ENCODE measurements around the gene BSCL2.

GRCh38 chr11:62752177-62752785 is 45.1 kb upstream of the BSCL2 start:
- no peak for TF ChIP-seq CTCF (IDR thresholded peaks at IDR 0.05)
- TF ChIP-seq POLR2A (IDR thresholded peaks at IDR 0.05), result no peak
- no peak for TF ChIP-seq EP300 (IDR thresholded peaks at IDR 0.05)
- no peak for TF ChIP-seq POLR2AphosphoS5 (IDR thresholded peaks at IDR 0.05)

Measured in sigmoid colon (tissue), 4 donors.